IMR-90 (cell line): ENCODE results near the gene KLHL20. TPM values are rescaled to one million over a fixed set of nuclear protein-coding genes. Genes with fewer than 3 reads are reported as not detected.

Experiments used
- ATAC-seq: fragments of 200-7000 bp; cut with Tn5 transposase; 2 replicates; pipeline ENCODE4 v1.9.1; 2020; ENCODE audit warnings: low read depth, mild to moderate bottlenecking, moderate library complexity
- BruUV-seq: library from RNA; stranded (reverse); fragments of 400-500 nt; replicated peaks from 2 replicates; lab custom pipeline; 2021; lab: Mats Ljungman, UMichigan
- CTCF ChIA-PET: fragments of 300-600 bp; formaldehyde crosslinking; extraction: SDS; loops from one replicate; lab custom pipeline; 2021; ENCODE audit warnings: antibody characterized with exemption; lab: Yijun Ruan, JAX
- POLR2A ChIA-PET: fragments of 300-600 bp; sonication (Branson Sonifier 250); formaldehyde crosslinking; loops from one replicate; lab custom pipeline; 2022; ENCODE audit warnings: antibody characterized with exemption; ENCODE audit not compliant: unreplicated experiment; lab: Charles Lee
- DNase-seq: peaks from one replicate; pipeline ENCODE4 v3.0.0; 2013
- H2AFZ ChIP-seq: replicated peaks from 2 replicates; pipeline ENCODE3; 2013; ENCODE audit warnings: low read length, mild to moderate bottlenecking; ENCODE audit not compliant: poor library complexity
- H2AK5ac ChIP-seq: 2 replicates; pipeline ENCODE4 v1.6.1; 2013; ENCODE audit warnings: low read depth, low read length, inconsistent platforms
- H2AK9ac ChIP-seq: replicated peaks from 2 replicates; pipeline ENCODE3; 2013; ENCODE audit warnings: mild to moderate bottlenecking, low read depth, low read length, moderate library complexity; ENCODE audit not compliant: poor library complexity
- H2BK120ac ChIP-seq: 2 replicates; pipeline ENCODE4 v1.6.1; 2013; ENCODE audit warnings: low read depth, low read length, inconsistent platforms
- H2BK15ac ChIP-seq: 3 replicates; pipeline ENCODE4 v1.6.1; 2013; ENCODE audit warnings: low read depth, low read length, inconsistent platforms
- H2BK20ac ChIP-seq: 2 replicates; pipeline ENCODE4 v1.6.1; 2013; ENCODE audit warnings: low read depth, mild to moderate bottlenecking, inconsistent platforms, low read length, moderate library complexity
- H2BK5ac ChIP-seq: 2 replicates; pipeline ENCODE4 v1.6.1; 2013; ENCODE audit warnings: mild to moderate bottlenecking, low read depth, low read length, inconsistent platforms; ENCODE audit not compliant: poor library complexity, severe bottlenecking
- H3K14ac ChIP-seq: replicated peaks from 2 replicates; pipeline ENCODE4 v1.6.1; 2013; ENCODE audit warnings: low read depth, low read length, inconsistent platforms
- H3K18ac ChIP-seq: 2 replicates; pipeline ENCODE4 v1.6.1; 2013; ENCODE audit warnings: low read depth, low read length, control low read depth
- H3K23ac ChIP-seq: 2 replicates; pipeline ENCODE4 v1.6.1; 2013; ENCODE audit warnings: low read depth, low read length, inconsistent platforms
- H3K27ac ChIP-seq: 2 replicates; pipeline ENCODE4 v1.5.1; 2013; ENCODE audit warnings: mild to moderate bottlenecking, control low read depth, low read length; ENCODE audit not compliant: insufficient read depth
- H3K27me3 ChIP-seq: 2 replicates; pipeline ENCODE4 v1.6.1; 2013; ENCODE audit warnings: low read length; ENCODE audit not compliant: control insufficient read depth, insufficient read depth
- H3K36me3 ChIP-seq: 2 replicates; pipeline ENCODE4 v1.6.1; 2013; ENCODE audit warnings: low read length, mixed read lengths; ENCODE audit not compliant: control insufficient read depth, insufficient read depth
- H3K4ac ChIP-seq: 2 replicates; pipeline ENCODE4 v1.6.1; 2013; ENCODE audit warnings: low read depth, low read length, inconsistent platforms
- H3K4me1 ChIP-seq: 2 replicates; pipeline ENCODE4 v1.6.1; 2013; ENCODE audit warnings: low read length, mixed read lengths; ENCODE audit not compliant: control insufficient read depth, insufficient read depth
- H3K4me2 ChIP-seq: 2 replicates; pipeline ENCODE4 v1.6.1; 2013; ENCODE audit warnings: low read depth, mild to moderate bottlenecking, control low read depth, low read length, moderate library complexity
- H3K4me3 ChIP-seq: 2 replicates; pipeline ENCODE4 v1.5.1; 2013; ENCODE audit warnings: low read depth, mild to moderate bottlenecking, control low read depth, low read length, moderate library complexity; ENCODE audit not compliant: insufficient read depth
- H3K56ac ChIP-seq: 2 replicates; pipeline ENCODE4 v1.6.1; 2013; ENCODE audit warnings: low read length, inconsistent platforms; ENCODE audit not compliant: insufficient read depth; ENCODE audit errors: extremely low read depth
- H3K79me1 ChIP-seq, 2 experiments: 2 replicates each; pipeline ENCODE4 v1.6.1; 2013; ENCODE audit warnings: low read length in 2 of 2, inconsistent platforms in 1 of 2, low read depth in 1 of 2
- H3K9ac ChIP-seq: 2 replicates; pipeline ENCODE4 v1.6.1; 2013; ENCODE audit warnings: low read depth, low read length, control low read depth
- H3K9me1 ChIP-seq: 2 replicates; pipeline ENCODE4 v1.6.1; 2013; ENCODE audit warnings: low read length, inconsistent platforms; ENCODE audit not compliant: insufficient read depth
- H3K9me3 ChIP-seq: 2 replicates; pipeline ENCODE4 v1.6.1; 2013; ENCODE audit warnings: low read length; ENCODE audit not compliant: control insufficient read depth, insufficient read depth
- H4K20me1 ChIP-seq: 2 replicates; pipeline ENCODE4 v1.6.1; 2013; ENCODE audit warnings: low read length, inconsistent platforms; ENCODE audit not compliant: insufficient read depth
- H4K5ac ChIP-seq: 2 replicates; pipeline ENCODE4 v1.6.1; 2013; ENCODE audit warnings: mild to moderate bottlenecking, low read depth, low read length, control low read depth
- H4K8ac ChIP-seq, 2 experiments: 2 replicates each; pipeline ENCODE4 v1.6.1; 2013; ENCODE audit warnings: low read depth in 2 of 2, low read length in 2 of 2, control low read depth in 1 of 2, inconsistent platforms in 1 of 2
- H4K91ac ChIP-seq: 2 replicates; pipeline ENCODE4 v1.6.1; 2013; ENCODE audit warnings: low read depth, low read length, inconsistent platforms; ENCODE audit not compliant: insufficient read depth
- BHLHE40 ChIP-seq: fragments of 150-350 bp; IDR thresholded peaks from 2 replicates; pipeline ENCODE4 v1.6.1; 2016; ENCODE audit warnings: mild to moderate bottlenecking, low read depth, low read length
- CEBPB ChIP-seq: IDR thresholded peaks from 2 replicates; pipeline ENCODE4 v1.6.1; 2012; ENCODE audit warnings: low read depth, low read length, improper control_type of control experiment
- FOS ChIP-seq: fragments of 150-350 bp; IDR thresholded peaks from 2 replicates; pipeline ENCODE4 v1.6.1; 2016; ENCODE audit warnings: low read depth, low read length
- MAZ ChIP-seq: IDR thresholded peaks from 2 replicates; pipeline ENCODE4 v1.6.1; 2012; ENCODE audit warnings: low read depth, mild to moderate bottlenecking, low read length, improper control_type of control experiment, moderate library complexity, borderline replicate concordance
- MXI1 ChIP-seq: IDR thresholded peaks from 2 replicates; pipeline ENCODE4 v1.6.1; 2012; ENCODE audit warnings: low read depth, mild to moderate bottlenecking, low read length, moderate library complexity, borderline replicate concordance
- NFE2L2 ChIP-seq: fragments of 150-350 bp; IDR thresholded peaks from 2 replicates; pipeline ENCODE4 v1.6.1; 2016; ENCODE audit warnings: low read depth, mild to moderate bottlenecking, low read length
- RFX5 ChIP-seq: IDR thresholded peaks from 2 replicates; pipeline ENCODE4 v1.8.0; 2012; ENCODE audit warnings: low read depth, mild to moderate bottlenecking, low read length, moderate library complexity
- WGBS, 2 experiments: methylation state at CpG; one replicate each; pipeline versions ENCODE4 v1.1.5 to v1.1.7; 2013; ENCODE audit warnings: missing lambda C conversion rate in 2 of 2; ENCODE audit not compliant: insufficient read length in 1 of 2; ENCODE audit errors: extremely low coverage in 2 of 2; 5-methylcytosine and 5-hydroxymethylcytosine counted together
- dilution Hi-C: fragments of 300-500 bp; cut with HindIII; formaldehyde crosslinking; loops from one replicate; pipeline ENCODE4 v1.14.3; 2018; ENCODE audit warnings: low sequenced_read_pairs; ENCODE audit not compliant: unreplicated experiment
- in situ Hi-C: fragments of 300-500 bp; cut with MboI; formaldehyde crosslinking; loops from 3 replicates; pipeline ENCODE4 v1.14.3; 2019; ENCODE audit warnings: low sequenced_read_pairs, inconsistent platforms, mixed read lengths
- intact Hi-C: fragments of 100-400 bp; cut with micrococcal nuclease; formaldehyde crosslinking; loops from 2 replicates; pipeline ENCODE4 v1.10.0; 2022
- polyA plus RNA-seq, 3 experiments: library from polyadenylated mRNA; depleted of rRNA; stranded (reverse); fragments of >200 nt; gene quantifications; 2 replicates each; pipeline ENCODE4 v1.2.3, GENCODE V29; 2012; ENCODE audit warnings: low replicate concordance in 1 of 3
- total RNA-seq: library from RNA; depleted of rRNA; stranded (reverse); fragments of >200 nt; gene quantifications from 2 replicates; pipeline ENCODE4 v1.2.3, GENCODE V29; 2012
- TF ChIP-seq, protein P1 (sequence below): fragments of 150-350 bp; IDR thresholded peaks from 2 replicates; pipeline ENCODE4 v1.6.1; 2016; ENCODE audit warnings: low read depth, mild to moderate bottlenecking, low read length, moderate library complexity, borderline replicate concordance
- TF ChIP-seq, protein P2 (sequence below): conservative IDR thresholded peaks from 2 replicates; pipeline ENCODE4 v1.5.1; 2012; ENCODE audit warnings: mild to moderate bottlenecking, low read depth, low read length, improper control_type of control experiment

The KLHL20 gene
- total and polyA plus RNA-seq, 2 of the 4 experiments (the other 2 are of a cell fraction): 13.5 to 23.3 TPM

DNA sequence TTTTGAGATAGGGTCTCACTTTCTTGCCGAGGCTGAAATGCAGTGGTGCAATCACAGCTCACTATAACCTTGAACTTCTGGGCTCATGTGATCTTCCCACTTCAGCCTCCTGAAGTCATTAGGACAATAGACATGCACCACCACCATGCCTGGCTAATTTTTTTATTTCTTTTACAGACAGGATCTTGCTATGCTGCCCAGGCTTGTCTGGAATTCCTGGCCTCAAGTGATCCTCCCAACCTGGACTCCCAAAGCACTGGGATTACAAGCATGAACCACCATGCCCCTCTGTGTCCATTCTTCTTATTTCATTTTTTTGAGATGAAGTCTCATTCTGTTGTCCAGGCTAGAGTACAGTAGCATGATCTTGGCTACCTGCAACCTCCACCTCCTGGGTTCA, 12.0 kb upstream of the KLHL20 start:
- Histone ChIP-seq H4K5ac (no peak overlapping the region), H2AK9ac (no peak overlapping the region), H2BK15ac (no peak overlapping the region), H2BK120ac (no peak overlapping the region), H4K8ac (no peak overlapping the region), H3K14ac (no peak overlapping the region), H2BK5ac (no peak overlapping the region), H2BK20ac (no peak overlapping the region), H3K27ac (no peak overlapping the region), H3K4me1 (no peaks in the 10 kb centered on the region), H4K20me1 (no peaks in the 10 kb centered on the region), H2AK5ac (no peak overlapping the region), H3K23ac (no peak overlapping the region), H4K91ac (no peak overlapping the region), H3K56ac (no peak overlapping the region), H3K27me3 (no peaks in the 10 kb centered on the region), H3K79me1 (no peaks in the 10 kb centered on the region), H3K4ac (no peak overlapping the region), H3K9ac (no peak overlapping the region), H2AFZ (no peak overlapping the region), H3K18ac (no peak overlapping the region), H3K9me3 (no peaks in the 10 kb centered on the region), H3K4me3 (no peak overlapping the region), H3K4me2 (no peak overlapping the region), H3K36me3 (no peaks in the 10 kb centered on the region), H3K9me1 (no peaks in the 10 kb centered on the region)
- ATAC-seq (no peak), DNase-seq (no peak)
- intact Hi-C loops (no loop called here), dilution Hi-C loops (no loop called here), in situ Hi-C loops (no loop called here)
- POLR2A ChIA-PET: no interaction called here
- no CpG with 5 or more reads among the region's 1 CpG for WGBS, 2 experiments
- TF ChIP-seq BHLHE40 (no peak), MXI1 (no peak), FOS (no peak), MAZ (no peak), RFX5 (no peak), CEBPB (no peak), NFE2L2 (no peak)
- TF ChIP-seq, protein P1, sequence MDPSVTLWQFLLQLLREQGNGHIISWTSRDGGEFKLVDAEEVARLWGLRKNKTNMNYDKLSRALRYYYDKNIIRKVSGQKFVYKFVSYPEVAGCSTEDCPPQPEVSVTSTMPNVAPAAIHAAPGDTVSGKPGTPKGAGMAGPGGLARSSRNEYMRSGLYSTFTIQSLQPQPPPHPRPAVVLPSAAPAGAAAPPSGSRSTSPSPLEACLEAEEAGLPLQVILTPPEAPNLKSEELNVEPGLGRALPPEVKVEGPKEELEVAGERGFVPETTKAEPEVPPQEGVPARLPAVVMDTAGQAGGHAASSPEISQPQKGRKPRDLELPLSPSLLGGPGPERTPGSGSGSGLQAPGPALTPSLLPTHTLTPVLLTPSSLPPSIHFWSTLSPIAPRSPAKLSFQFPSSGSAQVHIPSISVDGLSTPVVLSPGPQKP: no peak
- TF ChIP-seq, protein P2, sequence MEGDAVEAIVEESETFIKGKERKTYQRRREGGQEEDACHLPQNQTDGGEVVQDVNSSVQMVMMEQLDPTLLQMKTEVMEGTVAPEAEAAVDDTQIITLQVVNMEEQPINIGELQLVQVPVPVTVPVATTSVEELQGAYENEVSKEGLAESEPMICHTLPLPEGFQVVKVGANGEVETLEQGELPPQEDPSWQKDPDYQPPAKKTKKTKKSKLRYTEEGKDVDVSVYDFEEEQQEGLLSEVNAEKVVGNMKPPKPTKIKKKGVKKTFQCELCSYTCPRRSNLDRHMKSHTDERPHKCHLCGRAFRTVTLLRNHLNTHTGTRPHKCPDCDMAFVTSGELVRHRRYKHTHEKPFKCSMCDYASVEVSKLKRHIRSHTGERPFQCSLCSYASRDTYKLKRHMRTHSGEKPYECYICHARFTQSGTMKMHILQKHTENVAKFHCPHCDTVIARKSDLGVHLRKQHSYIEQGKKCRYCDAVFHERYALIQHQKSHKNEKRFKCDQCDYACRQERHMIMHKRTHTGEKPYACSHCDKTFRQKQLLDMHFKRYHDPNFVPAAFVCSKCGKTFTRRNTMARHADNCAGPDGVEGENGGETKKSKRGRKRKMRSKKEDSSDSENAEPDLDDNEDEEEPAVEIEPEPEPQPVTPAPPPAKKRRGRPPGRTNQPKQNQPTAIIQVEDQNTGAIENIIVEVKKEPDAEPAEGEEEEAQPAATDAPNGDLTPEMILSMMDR: no peak
- CTCF ChIA-PET: no interaction called here
- BruUV-seq: no TSS peak
